ENCODE measurements around the gene MCRS1.
"Not testable (repeated sequence)": the region's sequence is repeated elsewhere in the genome, so short reads cannot be mapped to it uniquely, and the experiment has no call there.

MCRS1 gene

GRCh38 chr12:49512546-49512945 lies 55.4 kb downstream of the MCRS1 start:
- no peak for DNase-seq

GRCh38 chr12:49511410-49511809 lies 56.5 kb downstream of the MCRS1 start:
- DNase-seq: no peak

- not testable (repeated sequence) for DNase-seq
Measured at GRCh38 chr12:49509681-49510080, 58.3 kb downstream of the MCRS1 start.
